Spleen (tissue), 7 donors: Measurements from ENCODE around the gene FBN1.

ENCODE experiments used
- POLR2A ChIP-seq, 3 donors: fragments of 450-650 bp; IDR thresholded peaks; one replicate each; pipeline ENCODE4 v1.5.1; 2017; ENCODE audit warnings: antibody characterized with exemption in 3 of 3, mild to moderate bottlenecking in 1 of 3
- POLR2AphosphoS5 ChIP-seq, 3 donors: sonication (generic); formaldehyde crosslinking; IDR thresholded peaks; one replicate each; pipeline ENCODE4 v1.5.1; 2017; ENCODE audit warnings: antibody characterized with exemption in 3 of 3
- TF ChIP-seq, protein P1 (sequence below), 11 experiments: fragments of 200-600 bp in 7 of 11; fragments of 450-650 bp in 4 of 11; sonication (generic) in 4 of 11; IDR thresholded peaks in 8 of 11; conservative IDR thresholded peaks in 3 of 11; 1 replicate in 7 of 11; 2 replicates in 4 of 11; pipeline versions ENCODE4 v1.4.0 to v1.8.0; 2016 to 2021; ENCODE audit warnings: antibody characterized with exemption in 11 of 11, inconsistent platforms in 4 of 11, mild to moderate bottlenecking in 1 of 11
- donor health status: DM: no; HTN: no; CAD: no; lungs with moderate emphysema.
- donor health status: DM: no; HTN: no; CAD: no.
- donor health status: DM: no; HTN: no; CAD: no.

GRCh38 chr15:48440084-48440483 is 205.4 kb downstream of the FBN1 start:
- TF ChIP-seq POLR2AphosphoS5 (IDR thresholded peaks at IDR 0.05) (no peak), POLR2A (IDR thresholded peaks at IDR 0.05) (no peak)
- TF ChIP-seq, protein P1, sequence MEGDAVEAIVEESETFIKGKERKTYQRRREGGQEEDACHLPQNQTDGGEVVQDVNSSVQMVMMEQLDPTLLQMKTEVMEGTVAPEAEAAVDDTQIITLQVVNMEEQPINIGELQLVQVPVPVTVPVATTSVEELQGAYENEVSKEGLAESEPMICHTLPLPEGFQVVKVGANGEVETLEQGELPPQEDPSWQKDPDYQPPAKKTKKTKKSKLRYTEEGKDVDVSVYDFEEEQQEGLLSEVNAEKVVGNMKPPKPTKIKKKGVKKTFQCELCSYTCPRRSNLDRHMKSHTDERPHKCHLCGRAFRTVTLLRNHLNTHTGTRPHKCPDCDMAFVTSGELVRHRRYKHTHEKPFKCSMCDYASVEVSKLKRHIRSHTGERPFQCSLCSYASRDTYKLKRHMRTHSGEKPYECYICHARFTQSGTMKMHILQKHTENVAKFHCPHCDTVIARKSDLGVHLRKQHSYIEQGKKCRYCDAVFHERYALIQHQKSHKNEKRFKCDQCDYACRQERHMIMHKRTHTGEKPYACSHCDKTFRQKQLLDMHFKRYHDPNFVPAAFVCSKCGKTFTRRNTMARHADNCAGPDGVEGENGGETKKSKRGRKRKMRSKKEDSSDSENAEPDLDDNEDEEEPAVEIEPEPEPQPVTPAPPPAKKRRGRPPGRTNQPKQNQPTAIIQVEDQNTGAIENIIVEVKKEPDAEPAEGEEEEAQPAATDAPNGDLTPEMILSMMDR (IDR thresholded peaks at IDR 0.05 in 8 of 11, conservative IDR thresholded peaks at IDR 0.05 in 3 of 11) = no peak
